CD4-positive, alpha-beta T cell (primary cell): ENCODE results near the gene TM2D1. TPM values are rescaled to one million over a fixed set of nuclear protein-coding genes. Genes with fewer than 3 reads are reported as not detected.
A peak's percentile ranks its signal among the peaks of the same experiment; 100 is the strongest.

Experiments used
- ATAC-seq: fragments of 200-7000 bp; cut with Tn5 transposase; one replicate; pipeline ENCODE4 v1.10.0; 2022; ENCODE audit warnings: mild to moderate bottlenecking; ENCODE audit not compliant: poor library complexity
- CTCF ChIA-PET: fragments of 350-600 bp; sonication (Branson Sonifier 250); formaldehyde crosslinking; loops from one replicate; lab custom pipeline; 2021; ENCODE audit warnings: antibody characterized with exemption, inconsistent platforms; lab: Charles Lee
- POLR2A ChIA-PET: fragments of 350-600 bp; sonication (Branson Sonifier 250); formaldehyde crosslinking; loops from one replicate; lab custom pipeline; 2021; ENCODE audit warnings: antibody characterized with exemption, inconsistent platforms; lab: Charles Lee
- DNase-seq, 14 experiments: peaks; one replicate each; pipeline ENCODE4 v3.0.0-alpha.2; 2013 to 2020; ENCODE audit warnings: mixed read lengths in 2 of 14
- H3K27ac ChIP-seq, 2 donors: one replicate each; pipeline versions ENCODE4 v1.5.1 to v1.7.0; 2013; ENCODE audit warnings: low read length in 2 of 2, low read depth in 1 of 2, mild to moderate bottlenecking in 1 of 2
- H3K27me3 ChIP-seq, 2 experiments: 1 replicate in 1 of 2; 2 replicates in 1 of 2; pipeline versions ENCODE4 v1.6.1 to v1.7.0; 2013; ENCODE audit warnings: low read length in 2 of 2, control low read depth in 1 of 2, mild to moderate bottlenecking in 1 of 2, moderate library complexity in 1 of 2; ENCODE audit not compliant: insufficient read depth in 2 of 2, control insufficient read depth in 1 of 2
- H3K36me3 ChIP-seq: one replicate; pipeline ENCODE4 v1.6.1; 2013; ENCODE audit warnings: low read length, control low read depth; ENCODE audit not compliant: insufficient read depth
- H3K4me1 ChIP-seq: one replicate; pipeline ENCODE4 v1.6.1; 2013; ENCODE audit warnings: low read length, control low read depth; ENCODE audit not compliant: insufficient read depth
- H3K4me3 ChIP-seq: one replicate; pipeline ENCODE4 v1.5.1; 2013; ENCODE audit warnings: mild to moderate bottlenecking, low read length, moderate library complexity
- H3K9me3 ChIP-seq, 2 experiments: 1 replicate in 1 of 2; 2 replicates in 1 of 2; pipeline versions ENCODE4 v1.6.1 to v1.7.0; 2013; ENCODE audit warnings: low read length in 2 of 2, mild to moderate bottlenecking in 2 of 2, control low read depth in 1 of 2, moderate library complexity in 1 of 2; ENCODE audit not compliant: control insufficient read depth in 1 of 2, insufficient read depth in 1 of 2
- H3K27ac Mint-ChIP-seq: one replicate; pipeline ENCODE4 v1.8.0; 2020; ENCODE audit warnings: mixed read lengths
- H3K27me3 Mint-ChIP-seq: one replicate; pipeline ENCODE4 v1.8.0; 2021; ENCODE audit warnings: mixed read lengths
- H3K36me3 Mint-ChIP-seq: one replicate; pipeline ENCODE4 v1.8.0; 2021; ENCODE audit warnings: low read depth, mixed read lengths
- H3K4me1 Mint-ChIP-seq: one replicate; pipeline ENCODE4 v1.8.0; 2021; ENCODE audit warnings: low read depth, mixed read lengths
- H3K4me3 Mint-ChIP-seq: one replicate; pipeline ENCODE4 v1.8.0; 2020; ENCODE audit warnings: mild to moderate bottlenecking, mixed read lengths
- H3K9me3 Mint-ChIP-seq: one replicate; pipeline ENCODE4 v1.8.0; 2020; ENCODE audit warnings: mixed read lengths
- CTCF ChIP-seq: fragments of 200-600 bp; IDR thresholded peaks from one replicate; pipeline ENCODE4 v1.8.0; 2022; ENCODE audit warnings: antibody characterized with exemption, mild to moderate bottlenecking
- intact Hi-C, 2 experiments: fragments of 100-400 bp; cut with DNase I in 1 of 2; cut with micrococcal nuclease in 1 of 2; formaldehyde crosslinking; loops; one replicate each; pipeline versions ENCODE4 v1.15.1 to v1.9.0; 2023 to 2025; cut with DNase I, micrococcal nuclease
- total RNA-seq, 174 experiments: library from RNA in 2 of 174; stranded (reverse) in 2 of 174; gene quantifications; one replicate each; pipeline ENCODE4 v1.2.3 and lab custom pipeline; 2021 to 2026

The TM2D1 gene
- total RNA-seq, 2 experiments from 2014 or later: 12.0 to 13.7 TPM

- ATAC-seq (no peak), DNase-seq (no peak)
- Histone ChIP-seq H3K4me1 (peaks cover 13% of the 10 kb centered on the region), H3K4me3 (no peak overlapping the region), H3K9me3 (no peaks in the 10 kb centered on the region), H3K27me3 (no peaks in the 10 kb centered on the region), H3K27ac (no peak overlapping the region), H3K36me3 (no peaks in the 10 kb centered on the region)
- no peaks in the 10 kb centered on the region for H3K36me3 Mint-ChIP-seq
- ChIA-PET POLR2A (no interaction called here), CTCF (no interaction called here)
- no peak overlapping the region for H3K27ac Mint-ChIP-seq
- H3K9me3 Mint-ChIP-seq: no peaks in the 10 kb centered on the region
- no peaks in the 10 kb centered on the region for H3K27me3 Mint-ChIP-seq
- no peak for TF ChIP-seq CTCF
- intact Hi-C loops: loop anchor here (5.0 to 10.0 kb wide), 3 partner anchors 210 to 598 kb away; no protein-coding TSS in a partner anchor
- peaks cover 13% of the 10 kb centered on the region for H3K4me1 Mint-ChIP-seq
- H3K4me3 Mint-ChIP-seq: no peak overlapping the region
Measured at GRCh38 chr1:61642475-61643232, 82.3 kb downstream of the TM2D1 start.

- peak; percentile 76 for TF ChIP-seq CTCF
- DNase-seq: peak; percentile 23 to 75 (median 46)
- H3K27ac Mint-ChIP-seq: peak overlapping the region; percentile 62
Measured at GRCh38 chr1:61641578-61642336, 83.2 kb downstream of the TM2D1 start.

GRCh38 chr1:61640531-61641530 lies 84.1 kb downstream of the TM2D1 start:
- Mint-ChIP-seq H3K4me3 (peak overlapping the region; percentile 81), H3K4me1 (peaks cover 13% of the 10 kb centered on the region), H3K9me3 (no peaks in the 10 kb centered on the region), H3K27me3 (no peaks in the 10 kb centered on the region), H3K27ac (peak overlapping the region; percentile 62), H3K36me3 (no peaks in the 10 kb centered on the region)
- POLR2A ChIA-PET: no interaction called here
- no peaks in the 10 kb centered on the region for H3K9me3 ChIP-seq
- H3K27ac ChIP-seq: no peak overlapping the region
- H3K4me1 ChIP-seq: peaks cover 13% of the 10 kb centered on the region
- H3K4me3 ChIP-seq: no peak overlapping the region
- DNase-seq (peak in 2 of 14 experiments; percentile 3 to 40), ATAC-seq (no peak)
- TF ChIP-seq CTCF: no peak
- intact Hi-C loops: loop anchor here (5.0 to 10.0 kb wide), 3 partner anchors 211 to 596 kb away; no protein-coding TSS in a partner anchor
- no peaks in the 10 kb centered on the region for H3K27me3 ChIP-seq
- H3K36me3 ChIP-seq: no peaks in the 10 kb centered on the region
- CTCF ChIA-PET: no interaction called here

More at GRCh38 chr1:61641578-61642336, 83.2 kb downstream of the TM2D1 start:
- Histone ChIP-seq H3K4me1 (peaks cover 13% of the 10 kb centered on the region), H3K4me3 (no peak overlapping the region), H3K27me3 (no peaks in the 10 kb centered on the region), H3K36me3 (no peaks in the 10 kb centered on the region), H3K27ac (no peak overlapping the region), H3K9me3 (no peaks in the 10 kb centered on the region)
- Mint-ChIP-seq H3K4me3 (peak overlapping the region; percentile 81), H3K36me3 (no peaks in the 10 kb centered on the region), H3K9me3 (no peaks in the 10 kb centered on the region), H3K4me1 (peaks cover 13% of the 10 kb centered on the region), H3K27me3 (no peaks in the 10 kb centered on the region)
- POLR2A ChIA-PET: no interaction called here
- intact Hi-C loops: loop anchor here (5.0 to 10.0 kb wide), 3 partner anchors 211 to 597 kb away; no protein-coding TSS in a partner anchor
- peak; percentile 91 for ATAC-seq
- CTCF ChIA-PET: no interaction called here
